ENCODE measurements around the gene MAEA. TPM values are rescaled to one million over a fixed set of nuclear protein-coding genes. Genes with fewer than 3 reads are reported as not detected.
A peak's percentile ranks its signal among the peaks of the same experiment; 100 is the strongest.

MAEA gene
- total and polyA plus RNA-seq, 11 donors: 38.1 to 57.2 (median 45.1) TPM

DNA sequence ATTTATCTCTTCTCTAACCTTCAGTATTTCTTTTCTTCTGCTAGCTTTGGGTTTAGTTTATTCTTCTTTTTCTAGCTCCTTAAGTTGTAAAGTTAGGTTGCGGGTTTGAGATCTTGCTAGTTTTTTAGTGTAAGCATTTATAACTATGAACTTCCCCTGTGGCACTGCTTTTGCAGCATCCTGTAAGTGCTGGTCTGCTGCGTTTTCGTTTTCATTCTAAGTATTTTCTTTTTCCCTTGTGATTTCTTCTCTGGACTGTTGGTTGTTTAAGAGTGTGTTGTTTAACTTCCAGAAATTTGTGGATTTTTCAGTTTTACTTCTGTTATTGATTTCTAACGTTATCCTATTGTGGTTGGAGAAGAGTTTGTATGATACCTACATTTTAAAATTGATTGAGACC is 29.7 kb upstream of the MAEA start:
- WGBS, 4 donors: 80 to 87% (median 86%) methylated on average over 4 of the region's 4 CpGs

DNA sequence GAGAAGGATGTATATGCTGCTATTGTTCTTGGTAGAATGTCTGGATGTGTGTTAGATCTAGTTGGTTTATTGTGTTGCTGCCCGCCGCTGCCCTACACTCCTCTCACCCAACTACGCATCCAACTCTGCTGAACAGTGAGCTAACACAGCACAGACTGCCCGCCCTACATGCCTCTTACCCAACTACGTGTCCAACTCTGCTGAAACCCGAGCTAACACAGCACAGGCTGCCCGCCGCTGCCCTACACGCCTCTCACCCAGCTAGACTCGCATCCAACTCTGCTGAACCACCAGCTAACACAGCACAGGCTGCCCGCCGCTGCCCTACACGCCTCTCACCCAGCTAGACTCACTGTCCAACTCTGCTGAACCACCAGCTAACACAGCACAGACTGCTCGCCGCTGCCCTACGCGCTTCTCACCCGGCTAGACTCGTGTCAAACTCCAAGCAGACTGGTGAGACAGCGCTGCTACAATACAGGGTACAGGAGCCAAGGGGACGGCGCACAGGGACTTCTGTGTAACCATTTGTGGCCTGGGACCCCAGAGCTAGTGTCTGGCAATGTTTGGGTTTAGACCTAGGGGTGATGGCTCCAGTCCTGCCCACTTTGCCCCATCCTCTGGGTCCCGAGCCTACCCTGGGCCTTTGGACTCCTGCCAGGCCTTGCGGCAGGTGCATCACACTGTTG is 29.1 kb upstream of the MAEA start:
- Histone ChIP-seq H3K9me3 (peaks cover 0 to 10% (median 0%) of the 10 kb centered on the region in 12 donors), H3K36me3 (no peaks in the 10 kb centered on the region), H3K27ac (no peak overlapping the region), H3K4me3 (no peak overlapping the region), H3K27me3 (no peaks in the 10 kb centered on the region), H3K4me1 (no peaks in the 10 kb centered on the region)
- ATAC-seq (no peak), DNase-seq (no peak)
- TF ChIP-seq CTCF (IDR thresholded peaks at IDR 0.05) (no peak), POLR2A (IDR thresholded peaks at IDR 0.05) (no peak)
- WGBS, 4 donors: 92 to 93% (median 92%) methylated on average over 24 of the region's 24 CpGs
- intact Hi-C loops (cut with DNase I): loop anchor here in 1 of 10 donors (5.0 kb wide), 1 partner anchor 118 kb away; no protein-coding TSS in a partner anchor

More for the DNA sequence above, 29.7 kb upstream of the MAEA start:
- Histone ChIP-seq H3K9me3 (peaks cover 0 to 13% (median 0%) of the 10 kb centered on the region in 12 donors), H3K27ac (no peak overlapping the region), H3K4me3 (no peak overlapping the region), H3K4me1 (no peaks in the 10 kb centered on the region), H3K36me3 (no peaks in the 10 kb centered on the region), H3K27me3 (no peaks in the 10 kb centered on the region)
- intact Hi-C loops (cut with DNase I): loop anchor here in 1 of 10 donors (5.0 kb wide), 1 partner anchor 118 kb away; no protein-coding TSS in a partner anchor
- DNase-seq (no peak), ATAC-seq (no peak)
- no peak for TF ChIP-seq POLR2A (IDR thresholded peaks at IDR 0.05)
- no peak for TF ChIP-seq CTCF (IDR thresholded peaks at IDR 0.05)

DNA sequence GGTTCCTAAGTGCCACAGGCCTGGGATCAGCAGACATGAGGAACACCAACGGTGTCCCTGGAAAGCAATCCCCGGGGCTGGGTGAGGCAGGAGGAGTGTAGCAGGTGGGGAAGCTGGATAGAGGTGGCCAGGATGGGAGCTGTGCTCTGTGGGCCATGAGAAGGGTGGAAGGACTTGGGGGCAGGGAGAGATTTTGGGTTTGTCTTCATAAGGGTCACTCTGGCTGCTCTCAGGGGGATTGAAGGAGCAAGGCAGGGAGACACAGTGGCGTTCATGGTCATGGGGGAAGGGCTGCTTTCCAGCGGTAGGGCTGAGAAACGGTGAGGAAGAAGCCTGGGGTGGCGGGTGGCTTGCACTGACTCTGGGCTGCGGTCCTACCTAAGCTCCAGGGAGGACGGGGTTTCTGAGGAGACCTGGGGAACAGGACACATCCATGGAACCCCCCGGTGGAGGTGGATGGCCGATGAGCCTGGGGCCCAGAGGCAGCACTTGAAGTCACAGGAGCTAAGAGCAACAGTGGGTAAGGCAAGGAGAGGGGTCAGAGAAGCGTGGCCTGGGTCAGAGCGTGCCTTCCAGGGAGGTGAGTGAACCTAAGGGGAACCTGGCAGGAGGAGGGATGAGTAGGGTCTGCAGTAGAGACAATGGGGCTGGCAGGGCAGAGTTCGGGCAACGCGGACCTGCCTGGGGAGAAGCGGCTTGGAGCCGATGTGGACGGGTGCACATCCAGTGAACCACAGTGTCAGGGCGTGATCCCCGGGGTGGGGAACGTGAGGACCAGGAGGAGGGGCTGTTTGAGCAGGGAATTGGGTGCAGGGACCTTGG is 28.4 kb upstream of the MAEA start:
- no peak for TF ChIP-seq POLR2A (IDR thresholded peaks at IDR 0.05)
- TF ChIP-seq CTCF (IDR thresholded peaks at IDR 0.05): no peak
- Histone ChIP-seq H3K27ac (no peak overlapping the region), H3K9me3 (peaks cover 0 to 10% (median 0%) of the 10 kb centered on the region in 12 donors), H3K4me3 (no peak overlapping the region), H3K27me3 (no peaks in the 10 kb centered on the region), H3K4me1 (no peaks in the 10 kb centered on the region), H3K36me3 (no peaks in the 10 kb centered on the region)
- intact Hi-C loops (cut with DNase I): loop anchor here in 1 of 10 donors (5.0 kb wide), 1 partner anchor 119 kb away; no protein-coding TSS in a partner anchor
- WGBS, 4 donors: 86 to 92% (median 91%) methylated on average over 21 of the region's 21 CpGs
- DNase-seq: peak in 1 of 5 donors; percentile 44
- no peak for ATAC-seq

DNA sequence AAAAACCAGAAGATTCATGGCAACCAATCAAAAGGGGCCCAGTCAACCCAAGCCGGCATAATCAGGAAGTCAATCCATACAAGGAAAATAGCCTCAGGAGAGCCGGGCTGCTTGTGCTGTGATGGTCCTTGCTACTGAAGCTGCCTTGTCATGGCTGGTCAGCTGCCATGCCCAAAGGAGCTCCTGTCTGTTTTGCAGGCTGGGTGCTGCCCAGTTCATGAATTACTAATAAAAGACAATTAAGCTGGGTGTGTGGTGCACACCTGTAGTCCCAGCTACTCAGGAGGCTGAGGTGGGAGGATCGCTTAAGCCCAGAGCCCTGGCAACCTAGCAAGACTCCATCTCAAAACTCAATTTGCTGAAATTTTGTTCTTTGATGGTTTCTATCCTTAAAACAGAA is 24.7 kb upstream of the MAEA start:
- no peak for ATAC-seq
- no peak overlapping the region for H3K4me3 ChIP-seq
- no peak for DNase-seq
- peaks cover 0 to 19% (median 8%) of the 10 kb centered on the region in 12 donors for H3K9me3 ChIP-seq
- TF ChIP-seq CTCF (IDR thresholded peaks at IDR 0.05): no peak
- no peak for TF ChIP-seq POLR2A (IDR thresholded peaks at IDR 0.05)
- 86 to 98% (median 97%) methylated on average over 3 of the region's 3 CpGs for WGBS, 4 donors
- H3K27me3 ChIP-seq: no peaks in the 10 kb centered on the region
- H3K27ac ChIP-seq: no peak overlapping the region
- H3K4me1 ChIP-seq: no peaks in the 10 kb centered on the region
- intact Hi-C loops (cut with DNase I): loop anchor here in 5 of 10 donors (5.0 kb wide), 3 partner anchors 98 to 133 kb away; no protein-coding TSS in a partner anchor
- H3K36me3 ChIP-seq: no peaks in the 10 kb centered on the region
